GM19025 (cell line): ENCODE results near the gene CCDC92B.

ENCODE experiments used
- ATAC-seq: cut with Tn5 transposase; IDR thresholded peaks from one replicate; pipeline ENCODE4 v1.9.1; 2021; ENCODE audit warnings: mild to moderate bottlenecking, low read depth, moderate library complexity; ENCODE audit not compliant: unreplicated experiment

Gene CCDC92B

DNA sequence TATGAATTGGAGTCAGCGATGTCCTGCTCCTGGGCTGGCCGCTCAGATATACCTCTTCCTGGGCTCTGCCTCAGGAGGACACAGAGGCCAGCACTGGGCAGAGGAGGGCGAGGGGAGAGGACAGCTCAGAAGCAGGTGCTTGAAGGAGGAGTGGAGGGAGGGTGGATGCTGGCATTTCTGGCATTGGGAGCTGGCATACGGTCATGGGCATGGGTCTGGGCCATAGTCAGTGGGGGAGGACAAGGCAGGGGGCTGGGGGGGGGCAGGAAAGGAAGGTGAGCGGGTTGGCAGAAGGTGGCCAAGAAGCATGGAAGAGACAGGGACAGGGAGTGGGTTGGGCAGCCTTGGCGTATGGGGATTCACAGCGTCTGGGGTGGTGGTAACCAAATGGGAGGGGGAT lies 30.1 kb upstream of the CCDC92B start:
- ATAC-seq: no peak

DNA sequence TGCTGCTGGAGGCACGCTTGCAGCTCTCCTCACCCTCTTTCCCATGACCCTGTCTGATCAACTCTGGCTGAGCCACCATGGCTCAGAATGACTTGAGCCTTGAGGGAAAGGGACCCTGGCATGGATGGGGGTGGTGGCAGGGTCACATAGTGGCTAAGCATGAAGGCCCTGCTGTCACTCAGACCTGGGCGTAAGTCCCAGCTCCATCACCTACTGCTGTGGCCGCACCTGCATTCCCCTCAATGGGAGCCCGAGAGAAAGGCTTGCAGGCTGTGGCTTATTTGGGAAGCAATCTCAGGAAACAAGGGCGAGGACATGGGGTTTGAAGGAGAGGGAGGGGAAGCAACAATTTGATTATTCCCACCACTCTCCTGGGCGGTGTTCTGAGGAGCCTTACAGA lies 29.0 kb upstream of the CCDC92B start:
- ATAC-seq: no peak

DNA sequence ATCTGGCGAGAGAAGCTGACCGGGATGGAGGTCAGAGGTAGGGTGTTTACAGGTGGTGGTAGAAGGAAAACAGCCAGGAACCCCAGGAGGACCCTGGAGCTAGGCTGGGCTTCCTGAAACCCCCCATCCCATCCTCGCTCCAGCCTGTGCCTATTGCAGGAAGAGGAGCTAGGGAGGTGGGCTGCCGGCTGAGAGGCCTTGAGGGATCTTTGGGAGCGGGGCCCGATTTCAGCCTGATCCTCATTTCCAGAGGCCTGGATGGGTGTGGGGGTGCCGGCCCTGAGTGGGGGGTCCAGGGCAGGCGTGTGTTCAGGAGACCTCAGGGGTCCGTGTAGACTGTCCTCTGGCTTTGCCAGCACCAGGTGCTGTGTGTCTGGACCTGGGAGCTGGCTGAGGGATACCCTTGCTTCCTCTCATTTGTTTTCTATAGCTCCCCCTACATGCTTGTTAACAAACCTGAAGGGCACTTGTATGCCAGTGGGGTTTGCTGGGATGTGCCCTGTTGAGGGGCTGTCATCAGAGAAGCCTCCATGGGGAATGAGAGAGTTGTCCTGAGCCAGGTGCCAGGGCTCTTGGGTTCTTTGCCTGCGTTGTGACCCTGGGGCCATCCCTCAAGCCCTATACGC lies 27.9 kb upstream of the CCDC92B start:
- no peak for ATAC-seq

DNA sequence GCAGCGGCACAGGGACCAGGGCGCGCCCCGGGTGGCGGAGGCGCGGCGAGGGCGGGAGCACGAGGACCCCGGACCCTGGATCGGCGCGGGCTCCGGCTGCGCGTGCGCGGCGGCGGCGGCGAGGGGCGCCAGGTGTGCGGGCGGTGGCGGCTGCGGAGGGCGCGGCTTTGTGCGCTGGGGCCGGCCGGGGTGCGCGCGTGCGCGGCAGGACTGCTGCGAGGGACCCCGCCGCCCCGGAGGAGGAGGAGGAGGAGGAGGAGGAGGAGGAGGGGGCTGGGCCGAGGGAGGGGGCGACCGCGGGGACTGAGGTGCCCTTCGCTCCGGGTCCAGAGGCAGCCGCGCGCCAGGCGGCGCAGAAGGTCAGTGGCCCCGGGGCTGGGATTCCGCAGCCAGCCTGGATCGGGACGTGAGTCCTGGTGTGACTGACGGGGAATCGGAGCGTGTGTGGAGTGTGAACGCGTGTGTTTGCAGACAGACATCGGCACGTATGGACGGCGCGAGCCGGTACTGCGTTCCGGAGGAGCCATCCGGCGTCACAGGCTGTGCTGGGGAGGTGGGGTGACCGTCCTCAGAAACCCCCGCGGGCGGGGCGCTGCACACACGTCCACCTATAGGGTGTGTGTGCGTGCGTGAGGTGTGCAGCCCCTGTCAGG lies 27.3 kb upstream of the CCDC92B start:
- no peak for ATAC-seq

DNA sequence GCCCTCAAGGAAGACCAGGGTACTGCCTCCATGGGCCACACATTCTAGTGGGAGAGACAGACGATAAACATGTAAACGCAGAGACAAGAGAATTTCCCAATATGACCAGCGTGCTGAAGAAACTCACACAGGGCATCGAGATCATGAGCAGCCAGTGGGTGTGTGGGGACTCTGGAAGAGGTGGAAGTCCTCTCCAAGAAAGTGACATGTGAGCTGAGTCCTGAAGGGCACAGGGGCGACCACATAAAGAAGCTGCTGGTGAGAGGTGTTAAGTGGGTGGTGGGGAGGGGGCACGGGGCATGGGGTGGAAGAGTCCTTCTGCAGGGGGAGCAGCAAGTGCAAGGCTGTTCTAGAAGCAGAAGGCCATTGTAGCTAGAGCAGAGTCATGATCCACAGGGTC lies 25.8 kb upstream of the CCDC92B start:
- ATAC-seq: no peak

DNA sequence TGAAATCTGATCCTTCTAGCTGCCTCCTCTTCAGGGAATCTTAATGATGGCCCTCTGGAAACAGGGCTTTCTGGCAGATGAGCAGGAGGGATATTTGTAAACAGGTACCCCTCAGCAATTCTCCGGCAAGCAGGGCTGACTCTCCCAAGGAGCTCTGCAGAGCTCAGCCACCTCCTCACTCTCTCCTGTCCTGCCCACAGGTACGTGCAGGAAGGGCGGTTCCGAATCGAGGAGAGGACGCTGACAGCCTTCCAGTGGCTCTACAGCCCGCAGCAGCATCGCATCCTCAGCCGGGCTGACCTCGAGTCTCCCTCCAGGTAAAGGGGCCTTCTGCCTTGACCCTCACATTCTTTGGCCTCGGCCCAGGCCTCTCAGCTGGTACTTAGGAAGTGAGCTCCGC lies 20.7 kb upstream of the CCDC92B start:
- no peak for ATAC-seq

DNA sequence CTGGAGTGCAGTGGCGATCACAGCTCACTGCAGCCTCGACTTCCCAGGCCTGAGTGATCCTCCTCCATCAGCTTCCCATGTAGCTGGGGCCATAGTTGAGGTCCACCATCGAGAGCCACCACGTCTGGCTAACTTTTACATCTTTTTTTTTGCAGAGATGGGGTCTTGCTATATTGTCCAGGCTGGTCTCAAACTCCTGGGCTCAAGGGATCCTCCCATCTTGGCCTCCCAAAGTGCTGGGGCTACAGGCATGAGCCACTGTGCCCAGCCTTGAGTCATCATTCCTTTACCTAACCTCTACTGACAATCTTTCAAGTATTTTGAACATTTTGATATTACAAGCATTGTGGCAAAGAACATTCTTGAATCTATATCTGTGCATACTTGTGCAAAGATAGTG lies 9.4 kb upstream of the CCDC92B start:
- ATAC-seq: no peak

DNA sequence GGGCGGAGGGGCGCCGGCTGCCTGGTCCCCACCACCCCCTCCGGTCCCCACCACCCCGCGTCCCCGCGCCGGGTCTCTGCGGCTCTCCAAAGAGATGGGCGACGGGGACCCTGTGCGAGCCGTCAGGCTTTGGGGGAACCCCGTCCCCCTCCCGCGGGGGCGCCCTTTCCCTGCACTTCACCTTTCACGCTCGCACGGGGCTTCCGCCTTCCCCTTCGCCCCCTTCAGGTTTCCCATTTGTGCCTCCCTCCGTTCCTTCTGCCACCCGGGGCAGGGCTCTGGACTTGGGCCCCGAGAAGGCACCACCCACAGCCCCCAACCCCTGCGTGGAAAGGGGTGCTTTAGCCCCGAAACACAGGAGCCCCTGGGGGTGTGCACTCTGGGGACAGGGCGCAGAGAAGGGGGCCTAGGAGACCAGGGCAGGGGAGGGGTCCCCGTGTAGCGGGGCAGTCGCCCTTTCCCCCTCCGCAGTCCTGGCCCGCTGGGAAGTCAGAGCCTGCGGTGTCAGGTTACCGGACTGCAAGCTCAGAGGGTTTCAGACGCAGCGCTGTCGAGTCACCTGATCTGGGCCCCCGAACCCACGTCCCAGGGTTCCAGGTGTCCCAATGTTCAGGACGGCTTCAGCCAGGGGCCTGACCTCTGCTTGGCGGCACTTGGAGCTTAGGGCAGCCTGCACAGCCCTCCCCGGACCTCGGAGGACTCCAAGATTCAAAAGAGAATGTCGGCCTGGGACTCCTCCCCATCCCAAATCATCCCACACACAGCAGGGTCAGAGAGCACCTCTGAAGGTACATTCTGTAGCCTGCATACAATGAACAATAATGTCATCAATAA lies 6.7 kb upstream of the CCDC92B start:
- ATAC-seq: no peak

DNA sequence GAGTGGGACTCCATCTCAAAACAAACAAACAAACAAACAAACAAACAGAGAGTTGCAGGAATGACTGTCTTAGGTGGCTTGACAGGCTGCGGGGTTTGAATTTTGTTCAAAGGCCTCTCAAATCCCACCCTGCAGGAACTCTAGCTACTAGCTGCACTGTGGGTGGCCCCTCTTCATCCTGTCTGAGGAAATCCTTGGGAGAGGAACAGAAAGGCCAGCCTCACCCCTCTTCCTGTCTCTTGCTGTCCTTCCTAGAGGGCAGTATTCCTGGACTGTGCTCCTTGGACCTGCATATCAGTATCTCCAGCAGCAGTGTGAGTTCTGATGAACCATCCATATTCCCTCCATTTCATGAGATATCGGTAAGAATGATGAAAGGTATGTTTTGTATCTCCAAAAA lies 2.0 kb upstream of the CCDC92B start:
- no peak for ATAC-seq

DNA sequence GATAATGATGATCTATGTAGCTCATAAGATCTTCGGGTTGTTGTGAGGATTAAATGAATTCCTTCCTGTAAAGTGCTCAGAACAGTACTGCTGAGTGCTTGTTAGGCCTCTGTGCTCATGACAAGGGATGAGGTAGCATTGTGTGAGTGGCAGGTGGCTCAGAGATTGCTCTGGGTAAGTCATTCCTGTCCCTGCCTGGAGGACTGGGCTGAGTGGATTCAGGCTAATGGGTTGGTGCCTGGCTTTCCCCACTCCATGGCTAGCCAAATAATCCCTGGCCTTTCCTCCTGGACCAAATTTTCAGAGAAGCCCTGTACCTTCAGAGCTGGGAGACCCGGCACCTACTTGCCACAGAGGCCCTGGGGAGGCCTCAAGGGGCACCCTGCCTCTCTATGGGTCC lies 1.3 kb upstream of the CCDC92B start:
- no peak for ATAC-seq

DNA sequence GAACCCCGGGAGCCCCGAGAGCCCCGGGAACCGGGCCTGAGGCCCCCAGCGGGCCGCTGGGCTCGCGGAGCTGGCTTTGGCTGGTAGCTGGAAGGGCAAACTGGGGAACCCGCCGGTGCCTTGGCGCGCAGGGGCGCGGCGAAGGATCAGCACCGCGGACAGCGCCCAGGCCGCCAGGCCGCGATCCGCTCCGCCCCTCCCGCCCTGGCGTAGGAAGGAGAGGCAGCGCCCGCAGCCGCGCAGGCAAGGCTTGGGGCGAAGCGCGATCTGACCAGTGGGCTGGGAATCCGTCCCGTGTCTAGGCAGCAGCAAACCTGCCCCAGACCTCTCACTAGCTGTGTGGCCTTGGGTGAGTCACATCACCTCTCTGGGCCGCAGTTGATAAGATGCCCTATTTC lies 331 bp upstream of the CCDC92B start:
- ATAC-seq: no peak

DNA sequence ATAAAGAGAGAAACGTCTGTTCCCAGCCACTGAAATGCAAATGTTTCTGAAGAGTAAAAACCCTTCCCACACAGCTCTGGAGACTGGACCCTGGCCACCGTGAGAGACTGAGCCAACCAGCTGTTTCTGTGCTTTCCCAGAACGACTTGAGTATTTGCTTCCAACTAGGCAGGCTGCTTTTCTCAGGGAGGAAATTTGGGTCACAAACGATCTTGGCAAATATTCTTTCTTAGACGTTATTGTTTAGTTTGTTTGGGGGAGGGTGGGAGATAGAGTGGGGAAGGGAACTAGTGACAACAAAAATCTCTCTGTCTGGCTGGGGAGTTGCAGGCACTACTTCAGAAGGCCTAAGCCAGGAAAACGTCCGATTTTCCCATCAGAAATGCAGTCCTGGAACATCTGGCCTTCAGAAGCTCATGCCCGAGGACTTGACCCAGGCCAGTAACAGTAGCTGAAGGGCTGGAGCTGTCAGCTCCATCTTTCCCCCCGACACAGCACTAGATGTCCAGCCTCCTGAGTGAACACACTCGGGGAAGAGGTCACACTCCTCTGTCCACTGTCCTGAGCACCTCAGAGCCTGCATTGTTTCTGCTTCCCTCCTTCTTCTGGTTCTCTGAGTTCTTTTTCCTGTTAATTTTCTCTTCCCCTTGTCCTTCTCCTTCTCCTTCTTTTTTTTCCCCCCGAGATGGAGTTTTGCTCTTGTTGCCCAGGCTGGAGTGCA lies 4.0 kb downstream of the CCDC92B start:
- no peak for ATAC-seq

DNA sequence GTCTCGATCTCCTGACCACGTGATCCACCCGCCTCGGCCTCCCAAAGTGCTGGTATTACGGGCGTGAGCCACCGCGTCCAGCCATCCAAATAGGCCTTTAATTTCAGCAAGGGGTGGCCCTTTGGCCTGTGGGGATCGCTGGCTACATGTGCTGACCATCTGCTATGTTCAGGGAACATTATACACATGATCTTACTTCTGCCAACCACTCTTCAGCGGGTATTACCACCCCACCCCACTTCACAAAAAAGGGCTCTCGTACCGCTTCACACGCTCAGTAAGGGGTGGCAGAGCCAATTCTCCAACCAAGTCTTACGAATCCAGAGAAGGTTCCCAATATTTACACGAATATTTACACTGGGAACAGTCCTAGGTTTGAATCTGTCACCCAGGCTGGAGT lies 11.8 kb downstream of the CCDC92B start:
- no peak for ATAC-seq

DNA sequence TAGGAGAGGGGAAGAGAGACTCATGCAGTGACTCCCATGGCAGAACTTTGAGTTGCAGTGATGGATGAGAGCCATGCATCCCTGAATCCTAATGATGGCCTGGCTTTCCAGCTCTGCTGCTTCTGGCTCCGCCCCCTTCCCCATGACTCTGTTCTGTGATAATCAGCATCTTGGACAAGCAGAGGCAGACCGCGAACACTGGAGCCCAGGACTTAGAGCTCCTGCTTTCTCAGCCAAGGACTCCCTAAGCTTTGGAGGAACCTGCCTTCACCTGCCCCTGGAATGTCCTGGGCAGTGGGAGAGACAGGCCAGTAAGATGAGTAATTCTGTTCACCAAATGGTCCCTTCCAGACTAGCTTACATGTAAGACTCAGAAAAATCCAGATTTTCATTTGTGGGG lies 12.5 kb downstream of the CCDC92B start:
- no peak for ATAC-seq

DNA sequence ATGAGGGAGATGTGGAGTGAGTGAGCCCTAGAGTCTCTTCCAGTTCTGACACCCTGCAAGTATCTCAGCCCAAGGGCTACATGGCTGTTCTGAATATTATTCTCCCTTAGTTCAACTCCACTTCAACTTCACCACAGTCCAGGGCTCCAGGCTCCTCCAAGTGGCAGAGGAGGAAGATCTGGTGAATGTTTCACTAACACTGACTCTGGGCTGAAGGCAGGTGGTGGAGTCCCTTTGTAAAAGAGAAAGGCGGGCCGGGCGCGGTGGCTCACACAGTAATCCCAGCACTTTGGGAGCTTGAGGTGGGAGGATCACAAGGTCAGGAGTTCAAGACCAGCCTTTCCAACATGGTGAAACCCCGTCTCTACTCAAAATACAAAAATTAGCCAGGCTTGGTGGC lies 13.6 kb downstream of the CCDC92B start:
- ATAC-seq: no peak

DNA sequence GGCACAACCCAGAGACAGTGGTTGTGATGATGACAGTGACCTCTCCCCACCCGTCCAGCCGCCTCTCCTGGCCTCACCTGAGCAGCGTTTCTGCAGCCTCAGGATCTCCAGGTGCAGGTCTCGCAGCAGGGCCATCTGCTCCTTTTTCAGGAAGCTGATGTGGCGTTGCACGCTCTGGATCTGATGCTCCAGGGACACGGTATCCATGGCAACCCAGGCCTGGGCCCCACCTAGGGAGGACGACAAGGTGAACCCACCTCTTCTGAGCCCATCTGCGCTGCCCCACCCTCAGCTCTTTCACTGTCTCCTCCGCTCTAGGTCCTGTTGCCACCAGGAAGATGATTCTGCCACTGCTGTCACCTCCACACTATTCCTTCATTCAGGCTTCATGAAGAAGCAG lies 14.5 kb downstream of the CCDC92B start:
- no peak for ATAC-seq

DNA sequence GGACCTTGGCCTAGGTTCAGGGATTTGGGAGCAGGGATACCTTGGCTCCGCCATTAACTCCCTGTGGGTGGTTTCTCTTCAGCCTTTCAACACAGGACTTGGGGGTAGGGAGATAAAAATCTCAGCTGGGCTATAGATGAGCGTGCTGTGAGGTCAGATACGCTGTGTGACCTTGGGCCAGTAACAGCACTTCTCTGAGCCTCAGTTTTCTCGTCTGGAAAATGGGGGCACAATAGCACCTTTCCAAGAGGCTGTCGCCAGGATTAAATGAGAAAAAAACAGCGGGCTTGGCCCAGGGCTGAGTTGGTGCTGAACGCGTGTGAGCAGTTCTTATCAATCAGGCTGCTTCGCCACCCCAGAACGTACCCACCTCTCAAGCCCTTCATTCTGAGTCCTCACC lies 17.6 kb downstream of the CCDC92B start:
- no peak for ATAC-seq

DNA sequence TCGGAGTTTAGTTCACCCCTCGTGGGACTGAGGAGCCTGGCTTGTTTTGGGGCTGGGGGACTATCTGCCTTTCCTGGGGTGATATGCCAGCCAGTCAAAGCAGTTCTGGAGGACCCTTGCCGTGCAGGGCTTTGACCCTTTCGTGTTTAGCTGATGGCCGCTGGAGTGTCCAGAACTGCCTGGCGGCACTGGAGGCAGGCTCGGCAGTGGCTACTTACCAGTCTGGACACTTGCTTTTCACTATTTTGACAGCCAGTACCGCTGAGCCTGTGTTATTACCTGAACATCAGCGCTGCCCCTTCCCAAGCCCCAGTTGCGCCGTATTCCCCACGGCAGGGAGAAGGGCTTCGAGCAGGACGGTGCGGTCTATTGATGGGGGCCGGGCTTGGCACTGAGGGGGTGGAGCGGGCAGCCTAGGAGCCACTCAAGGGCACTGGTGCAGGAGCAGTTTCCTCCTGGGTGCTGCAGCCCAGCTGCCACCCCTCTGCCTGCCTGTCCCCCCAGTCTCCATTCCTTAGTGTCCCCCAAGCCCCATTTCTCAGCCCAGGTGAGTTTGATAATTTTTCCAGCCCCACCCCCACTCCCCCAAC lies 18.6 kb downstream of the CCDC92B start:
- no peak for ATAC-seq

DNA sequence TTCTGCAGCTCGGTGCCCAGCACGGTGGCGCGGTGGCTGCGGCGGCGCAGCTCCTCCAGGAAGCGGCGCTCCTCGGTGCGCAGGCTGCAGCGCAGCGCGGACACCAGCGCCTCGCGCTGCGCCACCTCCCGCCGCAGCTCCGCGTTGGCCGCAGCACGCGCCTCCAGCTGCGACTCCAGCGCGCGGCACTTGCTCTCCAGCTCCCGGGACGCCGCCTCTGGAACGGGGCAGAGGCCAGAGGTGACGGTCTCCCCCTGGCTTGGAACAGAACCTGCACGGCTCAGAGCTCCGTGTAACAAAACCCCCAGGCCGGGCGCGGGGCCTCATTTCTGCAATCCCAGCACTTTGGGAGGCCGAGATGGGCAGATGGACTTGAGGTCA lies 24.7 kb downstream of the CCDC92B start:
- no peak for ATAC-seq

DNA sequence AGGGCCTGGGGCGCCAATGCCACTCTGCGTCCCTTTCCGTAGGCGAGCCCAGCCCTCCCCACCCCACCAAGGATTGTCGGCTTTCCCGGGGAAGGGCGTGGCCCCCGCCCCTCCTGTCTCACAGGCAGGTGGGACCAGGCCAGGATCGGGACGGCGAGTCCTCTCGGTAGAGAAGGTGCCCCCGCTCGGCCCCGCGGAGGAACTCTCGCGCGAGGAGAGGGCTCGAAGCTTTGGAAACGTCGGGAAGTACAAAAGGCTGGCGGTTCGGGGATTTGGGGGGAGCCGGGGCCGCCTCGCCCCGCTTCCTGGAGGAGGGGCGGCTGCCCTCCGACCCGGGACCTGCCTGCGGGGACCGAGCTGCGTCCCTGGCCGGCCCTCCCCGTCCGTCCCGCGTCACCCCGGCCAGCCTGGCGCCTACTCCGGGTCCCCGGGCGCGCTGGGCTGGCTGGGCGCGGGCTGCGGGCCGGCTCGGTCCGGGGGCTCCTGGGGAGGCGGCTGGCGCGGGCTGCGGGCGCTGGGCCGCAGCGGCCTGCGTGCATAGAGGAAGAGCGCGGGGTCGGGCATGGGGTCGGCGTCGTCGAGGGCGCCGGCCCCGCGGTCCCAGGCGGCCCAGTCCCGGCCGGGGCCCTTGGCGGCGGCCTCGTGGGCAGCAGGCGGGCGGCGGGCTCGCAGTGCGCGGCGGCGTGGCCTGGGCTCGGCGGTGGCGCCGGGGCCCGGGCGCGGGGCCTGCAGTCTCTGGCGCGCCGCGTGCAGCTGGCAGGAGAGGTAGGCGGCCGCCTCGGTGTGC lies 25.3 kb downstream of the CCDC92B start:
- no peak for ATAC-seq
